ENCODE measurements around the gene ZNF804B.

The ZNF804B gene

GRCh38 chr7:89316584-89317251 is 557.2 kb downstream of the ZNF804B start:
- no peak for DNase-seq

- DNase-seq: no peak
Measured at GRCh38 chr7:89332026-89332425, 572.5 kb downstream of the ZNF804B start.

- peak; percentile 42 for DNase-seq
Measured at GRCh38 chr7:89334797-89335196, 575.3 kb downstream of the ZNF804B start.

- DNase-seq: no peak
Measured at GRCh38 chr7:89335490-89335889, 576.0 kb downstream of the ZNF804B start.

- no peak for DNase-seq
Measured at GRCh38 chr7:89336121-89336520, 576.6 kb downstream of the ZNF804B start.

GRCh38 chr7:89339748-89340147 is 580.2 kb downstream of the ZNF804B start:
- no peak for DNase-seq

- no peak for DNase-seq
Measured at GRCh38 chr7:89357121-89357520, 597.6 kb downstream of the ZNF804B start.

GRCh38 chr7:89377219-89377618 is 617.7 kb downstream of the ZNF804B start:
- no peak for DNase-seq

- DNase-seq: no peak
Measured at GRCh38 chr7:89385411-89385810, 625.9 kb downstream of the ZNF804B start.

All from DMS53 (cell line).